ENCODE data around the gene HIVEP3.
"Not testable (repeated sequence)": the region's sequence is repeated elsewhere in the genome, so short reads cannot be mapped to it uniquely, and the experiment has no call there.

HIVEP3 gene

DNA sequence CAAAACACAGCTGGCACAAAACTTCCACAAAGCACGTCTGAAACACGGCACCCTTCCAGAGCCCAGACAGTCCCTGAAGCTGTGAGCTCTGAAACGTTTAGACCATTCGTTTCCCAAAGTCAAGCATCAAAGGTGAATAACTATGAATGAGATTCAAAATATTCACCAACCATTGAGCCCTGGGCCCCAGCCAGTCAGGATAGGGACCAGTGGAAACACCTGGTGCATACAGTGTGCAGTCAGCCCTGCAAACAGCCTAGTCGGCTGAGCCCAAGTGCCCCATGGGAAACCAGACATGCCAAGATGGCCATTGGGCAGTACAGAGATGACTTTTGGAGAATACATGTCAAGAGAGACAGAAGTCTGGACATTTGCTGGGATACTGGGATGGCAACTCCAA lies 343.9 kb downstream of the HIVEP3 start:
- DNase-seq = no peak

DNA sequence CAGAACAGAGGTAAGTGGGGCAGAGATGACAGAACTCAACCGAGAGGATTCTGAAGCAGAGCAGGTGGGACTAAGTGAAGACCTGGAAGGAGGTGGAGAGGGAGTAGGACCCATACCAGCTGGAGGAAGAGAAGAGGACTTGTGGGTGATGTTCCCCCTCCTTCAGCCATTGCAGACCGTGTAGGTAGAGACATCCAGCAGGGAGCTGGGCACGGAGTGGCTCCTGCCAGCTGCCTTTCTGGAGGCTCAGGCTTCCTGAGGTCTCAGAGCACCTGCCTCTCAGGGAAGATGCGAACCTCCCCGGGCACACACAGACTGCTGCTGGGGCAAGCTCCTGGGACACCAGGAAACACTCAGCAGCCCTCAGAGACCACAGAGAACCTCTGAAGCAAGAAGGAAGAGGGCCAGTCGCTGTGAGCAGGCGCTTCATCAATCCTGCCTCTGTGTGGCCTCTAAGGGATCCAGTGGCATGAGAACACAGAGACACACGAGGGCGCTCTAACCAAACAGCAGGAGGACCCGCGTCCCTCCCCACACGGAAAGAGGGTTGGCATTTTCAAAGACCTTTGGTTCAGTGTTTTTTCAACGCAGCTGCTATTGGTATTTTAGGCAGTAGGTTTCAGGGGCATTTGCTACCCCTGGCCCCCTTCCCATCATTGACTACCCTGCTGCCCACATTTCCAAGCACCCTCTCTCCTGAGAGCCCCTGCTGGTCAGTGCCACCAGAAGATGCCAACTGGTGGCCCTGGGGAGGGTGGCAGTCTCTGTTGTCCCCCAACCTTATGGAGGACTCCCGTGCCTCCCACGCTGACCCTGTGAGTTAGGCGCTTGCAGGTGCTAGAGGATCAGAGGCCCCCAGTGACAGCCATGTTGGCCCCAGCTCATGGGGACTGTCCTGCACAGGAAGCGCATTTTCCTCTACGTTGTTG lies 344.7 kb downstream of the HIVEP3 start:
- DNase-seq = peak; percentile 67 to 69

- DNase-seq = no peak
These were observed 345.5 kb downstream of the HIVEP3 start for GRCh38 chr1:41573194-41573593.

DNA sequence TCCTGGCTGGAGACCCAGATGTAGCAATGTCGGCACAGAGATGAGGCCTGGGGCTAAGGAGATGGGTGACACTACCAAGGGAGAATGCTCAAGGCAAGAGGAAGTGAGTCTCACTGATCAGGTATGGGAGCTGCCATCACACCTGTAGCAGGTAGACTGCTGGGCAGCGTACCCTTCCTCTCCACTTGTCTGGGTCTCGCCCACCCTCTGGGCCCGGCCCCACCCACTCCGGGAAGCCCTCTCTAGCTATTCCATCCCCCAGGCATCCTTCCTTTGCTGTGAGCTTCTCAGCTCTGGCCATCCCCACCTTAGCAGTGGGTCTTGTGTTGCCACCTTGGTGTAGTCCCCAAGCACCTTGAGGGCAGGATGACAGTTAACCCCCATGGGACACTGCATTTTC lies 346.5 kb downstream of the HIVEP3 start:
- no peak for DNase-seq

GRCh38 chr1:41571041-41571440 lies 347.7 kb downstream of the HIVEP3 start:
- no peak for DNase-seq

GRCh38 chr1:41568204-41568603 lies 350.5 kb downstream of the HIVEP3 start:
- DNase-seq = no peak

GRCh38 chr1:41566969-41567368 lies 351.8 kb downstream of the HIVEP3 start:
- DNase-seq = no peak

- no peak for DNase-seq
These were observed 352.3 kb downstream of the HIVEP3 start for GRCh38 chr1:41566274-41566885.

DNA sequence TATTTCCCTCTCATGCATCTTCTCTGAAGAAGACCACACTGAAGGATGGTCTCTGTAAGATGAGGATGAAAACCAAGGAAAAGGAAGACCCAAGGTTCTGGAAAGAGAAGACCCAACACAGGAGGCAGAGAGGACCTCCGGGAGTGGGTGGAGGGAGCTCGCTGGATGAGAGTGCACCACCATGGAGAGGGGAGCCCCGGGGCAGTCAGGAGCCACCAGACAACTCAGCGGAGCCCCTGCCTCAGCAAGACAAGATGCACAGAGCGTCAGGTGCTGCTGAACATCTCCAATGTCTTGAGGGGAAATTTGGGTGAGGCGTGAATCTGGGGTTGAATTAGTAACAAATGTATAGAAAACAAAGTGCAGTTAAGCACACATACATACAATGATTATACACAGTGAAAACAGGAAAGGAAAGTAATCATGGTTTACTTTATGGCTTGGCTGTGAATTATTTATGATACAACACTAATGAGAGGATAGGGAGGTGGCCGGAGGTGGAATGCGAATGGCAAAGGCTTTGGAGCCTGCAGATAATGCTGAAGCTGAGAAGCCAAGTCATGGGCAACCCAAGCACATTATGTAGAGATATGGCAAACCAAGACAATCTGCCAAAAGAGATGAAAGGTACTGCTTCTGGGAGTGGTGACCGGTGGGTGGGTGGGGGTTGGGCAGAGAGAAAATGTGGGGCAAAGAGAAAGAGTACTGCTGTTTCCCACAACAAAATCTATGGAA lies 353.8 kb downstream of the HIVEP3 start:
- DNase-seq = no peak

GRCh38 chr1:41562328-41562727 lies 356.4 kb downstream of the HIVEP3 start:
- no peak for DNase-seq

GRCh38 chr1:41560931-41561330 lies 357.8 kb downstream of the HIVEP3 start:
- no peak for DNase-seq

DNA sequence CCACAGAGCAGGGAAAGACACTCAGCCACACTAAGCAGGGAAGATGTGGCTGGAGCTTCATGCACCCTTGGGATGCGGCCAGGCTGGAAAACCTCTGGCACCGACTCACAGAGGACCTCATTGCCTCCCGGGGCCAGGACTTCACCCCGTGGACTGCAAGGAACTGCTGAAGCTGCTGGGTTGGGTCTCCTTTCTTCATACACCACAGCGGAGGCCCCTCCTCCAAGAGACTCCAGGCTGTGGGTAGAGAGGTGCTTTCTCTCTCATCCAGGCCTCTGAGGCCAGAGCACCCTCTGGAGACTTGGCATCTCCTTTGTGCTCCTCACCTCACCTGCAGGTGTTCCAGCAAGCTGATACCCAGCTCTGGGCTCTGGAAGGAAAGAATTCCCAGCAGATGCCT lies 358.2 kb downstream of the HIVEP3 start:
- DNase-seq = no peak

DNA sequence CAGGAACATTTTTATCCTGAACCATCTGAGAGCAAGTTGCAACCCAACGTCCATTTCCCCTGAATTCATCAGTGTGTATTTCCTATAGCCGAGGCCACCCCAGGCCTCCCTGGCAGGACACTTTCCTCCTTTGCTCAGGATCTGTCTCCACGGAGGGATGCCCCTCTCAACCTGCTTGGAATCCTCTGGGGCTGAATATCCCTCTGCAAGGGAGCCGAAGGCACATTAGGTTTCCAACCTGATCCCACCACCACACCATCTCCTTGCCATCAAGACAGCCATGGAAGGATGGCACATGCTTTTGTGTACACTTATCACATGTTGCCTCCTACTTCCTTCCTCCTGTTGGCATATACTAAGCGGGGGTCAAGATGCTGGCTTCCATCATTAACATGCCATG lies 359.4 kb downstream of the HIVEP3 start:
- no peak for DNase-seq

DNA sequence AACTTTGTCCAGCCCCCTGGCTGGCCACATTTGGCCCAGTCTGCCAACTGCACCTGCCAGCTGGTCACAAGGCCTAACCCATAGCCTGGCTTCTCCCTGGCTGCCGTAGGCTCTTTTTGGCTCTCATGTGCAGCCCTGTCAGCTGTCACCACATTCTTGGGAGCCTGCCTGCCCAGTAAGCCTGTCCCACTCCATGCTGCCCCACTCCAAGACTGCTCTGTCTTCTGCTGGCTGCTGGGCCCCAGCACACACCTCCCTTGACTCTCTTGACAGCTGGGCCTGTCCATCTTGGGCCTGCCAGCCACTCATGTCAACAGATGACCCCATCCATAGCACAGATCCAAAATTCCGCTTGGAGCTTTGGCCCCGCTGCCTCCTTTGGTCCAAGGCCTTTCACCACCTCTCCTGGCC lies 360.0 kb downstream of the HIVEP3 start:
- no peak for DNase-seq

DNA sequence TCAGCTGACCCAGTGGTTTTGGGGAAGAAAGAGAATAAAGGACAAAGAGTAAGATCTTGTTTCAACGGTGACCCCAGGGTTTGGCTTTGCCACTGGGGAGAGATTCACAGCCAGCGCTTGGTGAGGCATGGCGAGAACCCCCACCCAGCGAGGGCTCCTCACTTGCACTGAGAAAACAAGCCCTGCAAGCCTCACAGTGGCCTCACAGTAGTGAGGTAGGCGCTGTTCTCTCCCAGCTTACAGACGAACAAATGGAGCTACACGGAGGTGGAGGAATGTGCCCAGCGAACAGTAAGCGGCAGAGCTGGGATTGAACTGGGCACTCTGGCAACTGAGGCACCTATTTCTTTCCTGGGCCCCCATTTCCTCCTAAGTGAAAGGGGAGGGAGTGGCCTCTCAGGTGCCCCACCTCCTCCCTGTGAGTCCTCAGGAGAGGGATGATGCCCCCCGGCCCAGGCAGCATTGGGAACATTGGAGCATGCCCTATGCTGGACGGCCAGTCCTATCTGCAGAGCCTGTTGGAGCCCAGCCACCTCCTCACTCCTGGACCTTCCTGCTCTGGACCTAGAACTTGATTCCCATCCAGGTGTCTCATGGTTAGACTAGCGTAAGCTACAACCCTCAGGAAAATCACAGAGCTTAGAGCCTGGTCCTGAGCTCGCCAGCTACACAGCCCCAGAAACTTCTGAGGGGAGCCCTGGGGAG lies 360.8 kb downstream of the HIVEP3 start:
- no peak for DNase-seq

DNA sequence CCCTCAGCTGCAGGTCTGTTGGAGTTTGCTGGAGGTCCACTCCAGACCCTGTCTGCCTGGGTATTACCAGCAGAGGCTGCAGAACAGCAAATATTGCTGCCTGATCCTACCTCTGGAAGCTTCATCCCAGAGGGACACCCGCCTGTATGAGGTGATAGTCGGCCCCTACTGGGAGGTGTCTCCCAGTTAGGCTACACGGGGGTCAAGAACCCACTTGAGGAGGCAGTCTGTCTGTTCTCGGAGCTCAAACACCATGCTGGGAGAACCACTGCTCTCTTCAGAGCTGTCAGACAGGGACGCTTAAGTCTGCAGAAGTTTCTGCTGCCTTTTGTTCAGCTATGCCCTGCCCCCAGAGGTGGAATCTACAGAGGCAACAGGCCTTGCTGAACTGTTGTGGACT lies 364.0 kb downstream of the HIVEP3 start:
- not testable (repeated sequence) for DNase-seq

DNA sequence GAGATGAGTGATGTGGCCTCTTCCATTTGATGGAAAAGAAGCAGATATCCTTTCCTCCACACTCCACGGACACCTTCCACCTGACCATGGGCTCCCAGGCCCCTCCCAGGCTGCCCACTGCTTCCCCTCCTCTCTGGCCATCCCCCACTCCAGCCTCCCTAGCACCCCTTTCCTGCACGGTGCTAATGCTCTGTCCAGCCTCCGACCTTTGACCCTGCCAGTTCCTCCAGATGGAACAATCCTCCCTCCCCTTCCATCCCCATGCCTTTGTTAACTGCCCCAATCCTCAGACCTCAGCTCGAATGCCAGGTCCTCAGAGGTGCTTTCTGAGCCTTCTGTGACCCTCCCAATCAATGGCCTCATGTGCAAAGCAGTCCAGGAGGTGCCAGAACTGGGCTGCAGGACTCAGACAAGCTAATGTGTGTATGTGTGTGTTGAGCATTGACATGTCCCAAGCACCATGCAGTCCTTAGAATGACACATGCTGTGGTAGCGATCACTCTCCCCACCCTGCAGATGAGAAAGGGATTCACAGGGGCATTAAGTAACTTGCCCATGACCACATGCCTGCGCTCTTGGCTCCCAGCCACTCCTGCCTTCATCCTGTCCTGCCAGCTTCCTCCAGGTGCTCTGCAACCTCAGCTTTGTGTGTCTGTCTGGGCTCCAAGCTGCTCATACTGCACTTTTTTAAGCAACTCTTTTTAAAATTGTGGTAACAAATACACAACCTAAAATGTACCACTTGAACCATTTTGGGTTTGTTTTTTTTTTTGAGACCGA lies 370.8 kb downstream of the HIVEP3 start:
- no peak for DNase-seq

DNA sequence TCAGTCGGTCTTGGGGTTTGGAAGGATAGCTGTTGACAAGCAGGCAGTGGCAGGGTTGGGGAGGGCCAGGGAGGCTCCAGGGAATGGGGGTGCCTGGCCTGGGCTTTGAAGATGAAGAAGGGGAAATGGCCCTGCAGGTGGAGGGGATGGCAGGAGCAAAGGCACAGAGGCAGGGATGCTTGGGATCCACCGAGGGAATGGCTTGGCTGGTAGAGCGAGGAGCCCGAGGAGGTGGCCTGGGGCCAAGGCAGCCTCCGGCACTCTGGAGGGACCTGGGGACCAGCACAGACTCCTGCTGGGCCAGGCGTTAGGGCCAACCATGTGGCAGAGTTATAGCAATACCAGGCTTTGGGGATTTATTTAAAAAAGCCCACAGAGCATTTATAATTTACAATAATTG lies 371.4 kb downstream of the HIVEP3 start:
- DNase-seq = no peak

DNA sequence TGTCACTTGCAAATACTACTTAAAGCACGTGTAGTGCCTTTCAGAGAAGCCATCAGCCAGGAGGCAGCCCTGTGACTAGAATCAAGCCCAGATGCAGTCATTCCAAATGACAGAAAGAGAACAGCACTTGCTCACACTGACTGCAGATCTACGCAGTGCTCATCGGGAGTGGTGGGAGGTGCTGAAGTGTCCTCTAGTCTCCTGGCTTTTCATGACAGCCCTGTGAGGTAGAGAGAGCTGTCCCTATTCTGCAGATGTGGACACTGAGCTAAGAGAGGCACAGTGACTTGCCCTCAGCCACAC lies 371.9 kb downstream of the HIVEP3 start:
- DNase-seq = no peak

- DNase-seq = no peak
These were observed 372.5 kb downstream of the HIVEP3 start for GRCh38 chr1:41545996-41546832.

DNA sequence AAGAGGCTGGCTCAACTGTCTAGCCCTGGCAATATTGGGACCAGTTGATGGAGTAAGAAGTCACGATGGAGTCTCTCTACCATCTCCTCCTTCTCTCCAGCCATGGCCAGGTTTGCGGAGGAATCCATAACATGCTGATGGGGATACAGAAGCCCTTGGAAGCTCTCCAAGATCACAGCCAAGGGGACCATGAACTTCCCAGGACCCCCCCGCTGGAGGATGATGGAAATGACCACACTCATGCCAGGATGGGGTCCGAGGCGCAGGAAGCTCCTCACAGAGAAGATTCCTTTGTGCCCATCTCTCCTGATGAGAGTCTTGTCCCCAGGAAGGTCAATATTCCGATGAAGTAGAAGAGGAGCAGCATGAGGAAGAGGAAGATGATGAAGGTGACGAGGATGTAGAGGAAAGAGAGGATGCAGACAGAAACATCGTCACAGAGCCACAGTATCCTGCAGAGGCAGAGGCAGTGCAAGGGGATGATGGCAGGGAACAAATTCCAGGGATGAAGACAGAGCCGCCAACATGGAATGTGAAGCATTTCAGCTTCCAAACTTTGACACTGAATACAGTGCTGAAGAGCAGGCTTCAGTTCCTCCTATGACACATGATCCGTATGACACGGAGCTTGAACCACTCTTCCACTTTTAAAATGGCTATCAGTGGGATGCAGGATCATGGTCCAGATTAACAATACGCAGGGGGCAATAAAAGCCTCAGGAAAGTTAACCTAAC lies 376.4 kb downstream of the HIVEP3 start:
- no peak for DNase-seq
